Superior temporal gyrus (tissue), 1 donor: ENCODE results near the gene IGF1.
"Not testable (repeated sequence)": the region's sequence is repeated elsewhere in the genome, so short reads cannot be mapped to it uniquely, and the experiment has no call there.

Source experiments
- DNase-seq: peaks from one replicate; pipeline ENCODE4 v3.0.0-alpha.2; 2016; ENCODE audit errors: extremely low spot score

IGF1 gene

DNA sequence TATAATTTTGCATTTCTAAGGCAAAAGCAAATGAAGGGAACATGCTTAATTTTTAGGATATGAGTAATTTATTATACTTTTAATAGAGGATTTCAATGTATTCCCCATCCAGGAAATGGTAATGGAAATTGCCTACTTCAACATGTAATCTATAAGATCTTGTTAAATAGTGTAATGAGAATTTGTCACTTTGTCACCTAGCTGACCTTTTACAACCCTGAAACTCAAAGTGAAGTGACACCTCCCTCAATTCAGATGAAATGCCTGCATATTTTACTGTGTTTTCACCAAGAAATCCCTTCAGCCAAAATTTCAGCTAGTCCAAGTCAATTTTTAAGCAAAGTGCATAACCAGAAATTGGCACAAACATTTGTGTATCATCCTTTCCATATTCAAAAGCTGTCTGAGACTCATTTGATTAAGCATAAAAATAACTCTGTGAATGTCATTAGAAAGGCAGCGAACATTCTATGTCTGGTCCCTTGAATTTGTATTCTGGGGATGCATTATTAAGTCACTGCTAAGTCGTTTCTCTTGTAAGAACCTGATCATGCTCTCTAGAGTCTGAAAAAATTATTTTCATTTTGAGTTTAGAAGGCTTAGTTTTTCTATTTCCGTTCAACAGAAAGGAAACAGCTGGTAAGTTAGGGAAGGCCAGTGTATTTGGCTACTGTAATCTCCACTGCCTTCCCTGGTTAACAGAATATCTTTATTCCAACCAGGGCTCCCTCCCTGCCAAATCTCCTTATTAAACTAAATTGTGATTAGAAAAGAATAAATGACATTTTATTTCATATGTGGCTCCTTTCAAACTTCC is 100.8 kb downstream of the IGF1 start:
- DNase-seq: peak; percentile 24

GRCh38 chr12:102376781-102377180 is 103.6 kb downstream of the IGF1 start:
- no peak for DNase-seq

DNA sequence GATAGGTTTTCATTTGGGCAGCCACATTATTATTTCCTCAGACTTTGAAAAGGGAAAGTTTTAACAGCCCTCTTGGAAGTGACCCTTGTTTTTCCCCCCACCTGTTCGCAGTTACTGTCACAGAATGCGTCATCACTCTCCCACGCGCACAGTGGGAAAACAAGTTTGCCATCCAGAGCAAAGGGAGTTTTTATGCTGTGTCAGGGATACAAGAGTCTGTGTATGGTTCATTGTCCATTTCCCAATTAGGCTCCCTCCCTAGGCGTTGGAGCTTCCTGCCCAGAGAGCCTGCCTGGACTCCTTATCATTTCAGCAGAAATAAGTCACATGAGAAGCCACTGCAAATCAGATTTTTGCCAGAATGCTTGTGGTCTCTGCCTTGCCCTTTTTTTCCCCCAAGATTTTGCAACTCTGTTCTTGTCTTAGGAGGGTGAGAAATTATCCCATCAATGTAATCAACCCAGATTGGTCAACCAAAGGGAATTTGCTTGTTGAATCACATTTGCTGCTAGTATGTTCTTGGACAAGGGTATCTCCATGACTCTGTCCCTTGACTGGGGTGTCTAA is 104.1 kb downstream of the IGF1 start:
- no peak for DNase-seq

DNA sequence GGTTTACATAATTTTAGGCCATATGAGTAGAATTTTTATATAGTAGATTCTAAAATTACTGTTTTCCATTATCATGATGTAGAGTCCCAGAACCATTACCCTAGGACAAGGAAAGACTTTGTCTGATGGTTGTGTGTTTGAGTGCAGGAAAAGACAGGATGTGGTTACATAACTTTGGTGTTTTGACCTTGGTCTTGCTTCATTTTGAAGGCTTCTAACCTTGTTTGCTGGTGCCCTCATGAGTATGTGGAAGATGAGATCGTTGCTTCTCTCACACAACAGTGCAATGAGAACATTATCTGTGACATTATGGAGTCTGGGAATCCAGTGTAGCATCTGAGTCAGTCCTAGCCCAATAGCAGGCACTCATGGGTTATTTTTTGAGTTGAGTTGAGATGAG is 106.2 kb downstream of the IGF1 start:
- DNase-seq: no peak

DNA sequence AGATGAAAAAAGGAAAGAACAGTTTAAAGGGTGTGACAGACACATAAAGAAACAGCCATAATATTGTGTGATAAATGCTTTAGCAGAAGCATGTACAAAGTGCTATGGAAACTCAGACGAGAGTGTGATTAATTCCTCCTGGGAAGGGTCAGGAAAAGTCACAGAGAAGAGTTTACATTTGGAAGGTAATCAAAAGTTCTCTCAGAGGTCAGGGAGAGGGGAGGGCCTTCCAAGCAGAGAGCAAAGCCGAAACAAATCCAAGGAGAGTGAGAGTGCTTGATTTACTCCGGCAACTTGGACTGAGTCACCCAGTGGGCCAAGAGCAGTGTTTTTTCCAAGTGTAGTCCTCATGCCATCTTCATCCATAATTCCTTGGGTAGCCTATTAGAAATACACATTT is 108.3 kb downstream of the IGF1 start:
- DNase-seq: no peak

- DNase-seq: no peak
These were observed 109.2 kb downstream of the IGF1 start for GRCh38 chr12:102371165-102371564.

DNA sequence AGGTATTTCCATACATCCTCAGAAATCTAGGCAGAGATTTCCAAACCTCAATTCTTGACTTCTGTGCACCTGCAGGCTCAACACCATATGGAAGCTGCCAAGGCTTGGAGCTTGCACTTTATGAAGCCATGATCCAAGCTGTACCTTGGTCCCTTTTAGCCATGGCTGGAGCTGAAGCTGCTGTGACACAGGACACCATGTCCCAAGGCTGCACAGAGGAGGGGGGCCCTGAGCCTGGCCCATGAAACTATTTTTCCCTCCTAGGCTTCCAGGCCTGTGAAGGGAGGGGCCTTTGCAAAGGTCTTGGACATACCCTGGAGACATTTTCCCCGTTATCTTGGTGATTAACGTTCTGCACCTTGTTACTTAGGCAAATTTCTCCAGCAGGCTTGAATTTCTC is 110.5 kb downstream of the IGF1 start:
- DNase-seq: no peak

GRCh38 chr12:102365365-102365764 is 115.0 kb downstream of the IGF1 start:
- DNase-seq: no peak

DNA sequence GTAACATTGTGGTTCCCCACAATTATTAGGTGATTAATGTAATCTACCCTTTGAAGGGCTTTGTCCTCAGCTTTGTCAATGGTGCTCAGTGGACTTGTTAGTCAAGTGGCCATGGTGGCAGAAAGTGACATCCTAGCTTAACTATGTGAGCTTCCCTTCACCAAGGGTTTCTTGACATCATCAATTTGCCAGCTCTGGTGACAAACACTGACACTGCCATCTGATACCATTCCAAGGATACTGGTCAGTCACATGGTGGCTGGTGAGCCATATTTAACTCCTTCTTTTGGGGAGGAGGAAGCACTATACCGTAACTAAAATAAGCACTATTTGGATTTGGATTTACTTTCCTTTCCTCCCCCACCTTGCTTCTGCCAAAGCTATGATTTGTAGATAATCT is 115.7 kb downstream of the IGF1 start:
- no peak for DNase-seq

- no peak for DNase-seq
These were observed 123.7 kb downstream of the IGF1 start for GRCh38 chr12:102356690-102357089.

DNA sequence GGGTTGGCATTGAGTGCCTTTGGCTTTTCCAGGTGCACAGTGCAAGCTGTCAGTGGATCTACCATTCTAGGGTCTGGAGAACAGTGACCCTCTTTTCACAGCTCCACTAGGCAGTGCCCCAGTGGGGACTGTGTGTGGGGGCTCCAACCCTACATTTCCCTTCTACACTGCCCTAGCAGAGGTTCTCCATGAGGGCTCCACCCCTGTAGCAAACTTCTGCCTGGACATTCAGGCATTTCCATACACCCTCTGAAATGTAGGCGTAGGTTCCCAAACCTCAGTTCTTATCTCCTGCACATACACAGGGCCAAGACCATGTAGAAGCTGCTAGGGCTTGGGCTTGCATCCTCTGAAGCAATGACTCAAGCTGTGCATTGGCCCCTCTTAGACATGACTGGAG is 126.1 kb downstream of the IGF1 start:
- not testable (repeated sequence) for DNase-seq

GRCh38 chr12:102351322-102351721 is 129.0 kb downstream of the IGF1 start:
- no peak for DNase-seq

- DNase-seq: no peak
These were observed 130.3 kb downstream of the IGF1 start for GRCh38 chr12:102350070-102350469.

DNA sequence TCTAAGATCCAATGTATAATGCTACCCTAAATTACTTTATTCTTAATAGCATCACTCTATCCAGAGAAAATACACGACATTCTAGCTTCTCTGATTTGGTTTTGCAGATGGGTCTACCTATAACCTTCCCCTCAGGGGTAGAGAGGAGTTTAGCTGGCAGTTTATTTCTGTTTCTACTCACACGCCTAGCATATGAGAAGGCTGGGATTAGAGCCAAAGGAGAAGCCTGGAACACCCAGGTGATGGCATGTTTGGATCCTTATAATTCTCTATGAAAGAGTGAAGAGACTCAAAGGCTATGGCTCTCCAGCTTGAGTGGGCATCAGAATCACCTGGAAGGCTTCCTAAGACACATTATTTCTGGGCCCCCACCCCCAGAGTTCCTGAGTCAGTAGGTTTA is 131.3 kb downstream of the IGF1 start:
- no peak for DNase-seq

DNA sequence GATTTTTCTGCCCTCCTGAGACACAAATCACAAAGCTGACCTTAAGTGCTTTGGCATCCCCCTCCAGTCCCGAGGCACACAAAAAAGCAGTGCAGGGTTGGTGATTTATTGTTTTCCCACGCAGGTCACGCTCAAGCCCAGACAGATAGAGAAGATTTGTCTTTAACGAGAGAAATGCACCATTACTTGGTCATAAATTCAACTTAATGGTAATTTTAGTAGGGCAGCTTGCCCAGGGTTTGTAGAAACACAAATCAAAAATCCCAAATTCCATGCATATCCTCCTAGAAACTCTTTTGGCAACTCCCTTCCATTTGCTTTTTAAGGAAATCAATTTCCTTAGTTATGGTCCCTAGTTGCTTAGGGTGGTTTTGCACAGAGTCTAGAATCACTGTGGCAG is 132.6 kb downstream of the IGF1 start:
- DNase-seq: no peak
